GM21528 (cell line): ENCODE results near the gene PER1.
A peak's percentile ranks its signal among the peaks of the same experiment; 100 is the strongest.

Experiments
- ATAC-seq: cut with Tn5 transposase; IDR thresholded peaks from one replicate; pipeline ENCODE4 v1.9.1; 2021; ENCODE audit warnings: mild to moderate bottlenecking, moderate library complexity; ENCODE audit not compliant: unreplicated experiment, low FRiP score

The PER1 gene

DNA sequence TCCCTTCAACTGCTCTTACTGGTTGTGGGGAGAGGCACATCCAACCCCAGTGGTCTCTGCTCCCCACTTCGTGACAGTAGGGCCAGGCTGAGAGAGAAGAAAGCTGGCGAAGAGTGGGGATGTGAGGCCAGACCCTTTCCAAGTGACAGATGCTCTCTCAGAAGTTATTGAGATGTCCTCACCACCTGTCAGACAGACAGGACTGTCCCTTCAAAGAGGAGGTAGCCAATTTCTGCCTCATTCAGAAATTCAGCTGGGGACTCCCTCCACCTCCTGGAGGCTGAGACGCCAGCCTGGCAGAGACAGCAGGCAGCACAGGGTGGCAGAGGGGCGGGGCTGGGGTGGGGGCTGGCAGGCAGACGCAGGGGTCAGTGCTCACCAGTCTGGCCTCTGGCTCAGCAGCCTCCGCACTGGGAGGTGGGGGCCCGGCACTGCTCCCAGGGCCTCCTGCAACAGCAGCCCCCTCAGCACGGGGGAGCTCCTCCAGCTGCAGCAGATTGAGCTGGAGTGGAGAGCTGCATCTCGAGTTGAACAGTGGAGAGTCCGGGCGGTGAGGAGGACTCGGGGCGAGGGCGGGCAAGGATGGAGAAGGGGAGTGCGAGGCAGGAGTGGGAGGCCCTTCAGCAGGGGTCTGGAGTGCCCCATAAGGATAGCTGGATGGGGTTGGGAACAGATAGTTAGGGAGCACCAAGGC, 9.2 kb downstream of the PER1 start:
- ATAC-seq = no peak

DNA sequence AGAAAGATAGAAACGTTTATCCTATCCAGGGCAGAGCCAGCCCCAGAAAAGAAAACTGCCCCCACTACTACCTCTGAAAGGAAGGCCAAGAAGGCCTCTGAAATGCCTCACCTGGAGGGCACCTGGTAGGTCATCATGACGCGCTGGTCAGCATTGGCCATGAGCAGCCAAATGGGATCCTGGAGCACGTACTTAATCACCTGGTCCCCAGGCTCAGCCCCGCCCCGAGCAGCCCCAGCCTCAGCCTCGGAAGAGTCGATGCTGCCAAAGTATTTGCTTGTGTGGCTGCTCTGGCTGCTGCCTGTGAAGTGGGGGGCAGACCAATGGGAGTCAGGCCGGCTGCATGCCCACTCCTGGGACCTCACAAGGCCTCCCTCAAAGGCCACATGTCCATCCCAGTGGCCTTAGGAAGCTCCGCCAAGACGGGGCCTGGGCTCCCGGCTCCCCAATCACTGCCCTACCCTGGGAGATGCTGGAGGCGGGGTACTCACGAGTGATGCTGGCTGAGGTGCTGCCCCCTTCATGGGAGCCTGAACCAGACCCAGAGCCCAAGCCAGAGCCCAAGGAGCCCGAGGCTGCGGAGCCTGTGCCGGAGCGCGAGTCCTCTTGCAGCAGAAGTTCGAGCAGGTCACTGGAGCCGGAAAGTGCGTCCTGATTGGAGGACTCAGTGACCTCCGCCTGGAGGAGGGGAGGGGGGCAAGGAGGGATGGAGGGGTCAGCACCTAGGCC, 9.9 kb downstream of the PER1 start:
- no peak for ATAC-seq

DNA sequence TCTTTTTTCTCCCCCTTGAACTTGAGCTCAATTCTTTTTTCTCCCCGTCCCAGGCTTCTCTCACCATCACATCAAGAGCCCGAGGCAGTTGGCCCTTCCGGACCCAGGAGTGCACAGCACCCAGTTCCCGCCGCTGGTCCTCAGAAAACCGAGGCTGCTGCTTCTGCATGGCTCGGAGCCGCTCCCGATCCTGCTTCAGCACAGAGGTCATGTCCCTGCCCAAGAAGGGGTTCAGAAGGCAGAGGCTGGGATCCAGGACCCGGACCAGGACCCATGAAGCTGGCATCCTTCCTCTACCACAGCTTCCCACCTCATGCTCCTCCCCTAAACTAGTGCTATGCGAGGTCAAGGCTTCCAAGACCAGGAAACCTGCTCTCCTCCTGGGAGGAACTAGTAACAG, 10.5 kb downstream of the PER1 start:
- ATAC-seq = no peak

DNA sequence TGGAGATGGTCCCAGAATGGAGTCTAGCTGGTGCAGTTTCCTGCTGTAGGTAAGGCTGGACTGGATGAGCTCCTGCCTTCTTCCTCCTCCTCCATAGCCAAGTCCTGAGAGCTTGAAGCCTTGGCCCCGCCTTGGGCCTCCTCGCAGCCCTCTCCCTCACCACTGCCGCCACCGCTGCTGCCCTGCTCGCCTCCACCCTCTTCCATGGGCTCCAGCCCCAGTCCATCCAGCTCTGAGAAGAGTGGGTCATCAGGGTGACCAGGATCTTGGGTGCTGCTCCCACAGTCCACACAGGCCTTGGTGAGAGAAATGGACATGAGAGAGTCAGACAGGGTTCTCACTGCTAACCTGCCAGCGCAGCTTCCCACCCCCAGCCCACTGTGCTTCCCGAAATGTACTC, 11.2 kb downstream of the PER1 start:
- ATAC-seq = no peak

DNA sequence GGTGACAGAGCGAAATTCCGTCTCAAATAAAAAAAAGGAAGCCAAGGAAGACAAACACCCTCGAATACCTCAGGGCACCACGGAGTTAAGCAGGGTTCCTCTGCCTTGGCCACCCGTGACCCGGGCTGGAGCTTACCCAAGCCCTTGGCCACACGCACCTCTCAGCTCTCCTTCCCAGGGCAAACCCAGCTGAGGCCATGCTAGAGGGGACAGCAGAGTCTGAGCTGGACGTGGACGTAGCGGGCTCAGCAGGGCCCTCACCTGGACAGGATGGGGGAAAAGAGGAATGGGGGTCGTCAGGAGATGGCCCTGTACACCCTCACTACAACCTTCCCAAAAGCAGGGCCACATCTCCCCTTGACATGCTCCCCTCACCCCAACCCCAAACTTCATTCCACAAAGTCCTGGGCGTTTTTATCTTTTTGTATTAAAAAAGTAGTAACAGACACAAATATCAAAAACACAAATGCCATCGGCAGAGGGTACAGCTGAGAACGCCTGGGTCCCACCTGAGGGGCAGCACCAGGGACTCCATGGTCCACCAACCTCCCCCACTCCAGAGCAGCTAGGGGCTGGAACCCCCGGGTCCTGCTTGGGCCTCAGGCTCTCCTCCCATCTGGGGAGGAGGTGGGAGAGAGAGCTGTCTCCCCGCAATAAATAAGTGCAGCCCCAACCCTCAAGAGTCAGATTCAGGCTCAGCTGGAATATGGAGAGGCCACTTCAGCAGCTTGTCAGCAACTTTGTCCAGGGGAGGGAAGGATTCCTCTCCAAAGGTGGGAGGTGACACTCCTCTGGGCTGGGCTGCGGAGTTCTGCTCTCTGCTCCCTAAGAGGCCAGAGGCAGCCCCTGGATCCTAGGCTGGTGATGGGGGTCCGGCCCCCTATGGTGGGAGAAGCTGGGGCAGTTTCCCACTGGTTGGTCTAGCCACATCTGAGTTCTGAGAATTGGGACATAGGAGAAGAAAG, 11.9 kb downstream of the PER1 start:
- no peak for ATAC-seq

DNA sequence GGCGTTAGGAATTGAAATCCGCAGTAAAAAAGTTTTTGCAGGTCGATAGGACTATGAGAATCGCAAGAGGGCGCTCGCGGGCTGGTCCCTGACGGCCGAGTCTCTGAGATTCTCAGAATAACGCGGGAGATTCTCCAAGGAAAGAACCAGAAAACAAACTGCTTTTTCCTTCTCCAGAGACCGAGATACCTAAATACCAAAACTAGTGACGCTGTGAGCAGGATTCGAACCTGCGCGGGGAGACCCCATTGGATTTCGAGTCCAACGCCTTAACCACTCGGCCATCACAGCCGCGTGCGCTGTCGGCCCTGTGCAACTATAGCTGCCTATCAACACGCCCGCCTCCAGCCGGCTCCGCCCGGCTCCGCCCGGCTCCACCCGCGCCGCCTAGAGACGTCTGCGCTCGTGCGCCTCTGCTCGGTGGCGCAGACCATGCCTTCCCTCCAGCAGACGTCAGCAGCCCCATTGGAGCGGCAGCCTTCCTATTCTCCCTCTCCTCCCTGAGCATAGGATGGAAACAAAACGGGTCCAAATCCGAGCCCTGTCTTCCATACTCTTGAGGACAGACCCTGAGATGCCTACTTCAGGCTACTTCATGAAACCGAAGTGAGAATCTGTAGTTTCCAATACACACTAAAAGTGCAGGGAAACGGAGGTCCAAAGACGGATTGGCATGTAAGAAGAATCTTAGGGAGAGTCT, 13.4 kb downstream of the PER1 start:
- ATAC-seq = peak; percentile 69

DNA sequence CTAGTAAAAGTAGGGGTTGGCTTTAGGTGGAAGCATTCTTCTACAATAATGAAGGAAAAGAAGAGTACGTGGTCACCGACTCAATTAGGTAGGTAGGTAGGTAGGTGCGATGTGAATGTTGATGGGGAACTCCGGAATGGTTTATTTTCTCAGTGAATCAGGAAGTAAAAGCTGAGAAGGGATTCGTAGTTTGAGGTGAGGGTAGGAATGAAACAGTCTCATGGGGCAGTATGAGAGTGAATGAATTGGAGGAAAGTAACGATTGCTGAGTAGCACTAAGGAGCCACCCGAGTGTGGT, 13.9 kb downstream of the PER1 start:
- no peak for ATAC-seq

DNA sequence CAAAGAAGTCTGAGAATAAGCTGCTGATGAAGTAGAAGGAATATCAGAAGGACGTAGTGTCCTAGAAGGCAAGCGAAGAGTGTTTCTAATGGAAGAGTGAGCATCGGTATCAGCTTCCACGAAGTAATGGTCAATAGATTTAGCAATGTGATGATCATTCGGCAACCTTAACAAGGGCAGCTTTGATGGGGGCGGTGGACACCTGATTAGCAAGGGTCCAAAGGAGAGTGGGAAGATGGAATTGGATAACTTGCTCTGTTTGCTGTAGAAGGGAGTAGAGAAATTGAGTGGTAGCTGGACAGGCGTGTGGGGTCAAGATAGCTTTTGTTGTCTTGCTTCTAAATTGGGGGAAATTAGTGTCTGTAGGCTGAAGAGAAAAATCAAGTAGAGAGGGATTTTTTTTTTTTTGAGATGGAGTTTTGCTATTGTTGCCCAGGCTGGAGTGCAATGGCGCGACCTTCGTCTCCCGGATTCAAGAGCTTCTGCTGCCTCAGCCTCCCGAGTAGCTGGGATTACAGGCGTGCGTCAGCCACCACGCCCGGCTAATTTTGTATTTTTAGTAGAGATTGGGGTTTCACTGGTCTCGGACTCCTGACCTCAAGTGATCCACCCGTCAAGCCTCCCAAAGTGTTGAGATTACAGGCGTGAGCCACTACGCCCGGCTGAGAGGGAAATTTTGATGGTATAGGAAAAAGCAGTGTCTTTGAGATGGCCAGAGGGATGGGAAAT, 14.4 kb downstream of the PER1 start:
- ATAC-seq = no peak

DNA sequence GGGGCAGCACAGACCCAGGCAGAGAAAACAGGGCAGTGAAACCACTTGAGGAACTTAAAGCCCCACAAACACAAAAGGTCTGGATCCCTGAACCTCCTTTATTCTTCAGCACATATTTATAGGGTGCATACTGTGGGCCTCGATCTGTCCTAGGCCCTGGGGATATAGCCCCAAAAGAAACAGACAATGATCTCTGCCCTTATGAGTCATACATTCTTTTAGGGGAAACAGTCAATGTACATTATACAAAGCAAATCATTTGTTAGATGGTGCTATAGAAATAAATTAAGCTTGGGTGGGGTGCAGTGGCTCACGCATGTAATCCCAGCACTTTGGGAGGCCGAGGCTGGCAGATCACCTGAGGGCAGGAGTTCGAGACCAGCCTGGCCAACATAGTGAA, 18.3 kb downstream of the PER1 start:
- no peak for ATAC-seq

DNA sequence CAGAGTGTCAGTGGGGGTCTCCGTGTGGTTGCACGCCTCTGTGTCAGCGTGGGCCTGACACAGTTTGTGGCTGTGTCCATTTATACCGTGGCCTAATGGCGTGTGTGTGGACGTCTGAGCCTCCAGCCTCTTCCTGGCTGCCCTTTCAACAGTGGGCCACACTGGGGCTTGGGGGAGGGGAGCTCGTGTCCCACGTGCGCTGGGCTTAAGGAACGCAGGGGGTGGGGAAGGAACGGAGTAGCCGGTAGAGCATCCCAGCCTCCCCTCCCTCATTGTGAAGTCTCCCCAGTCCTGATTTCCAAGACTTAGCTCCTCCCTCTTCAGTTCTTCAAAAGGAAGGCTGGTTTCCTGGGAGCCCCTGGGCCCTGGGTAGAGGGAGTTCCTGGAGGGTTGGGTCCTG, 18.8 kb downstream of the PER1 start:
- no peak for ATAC-seq

DNA sequence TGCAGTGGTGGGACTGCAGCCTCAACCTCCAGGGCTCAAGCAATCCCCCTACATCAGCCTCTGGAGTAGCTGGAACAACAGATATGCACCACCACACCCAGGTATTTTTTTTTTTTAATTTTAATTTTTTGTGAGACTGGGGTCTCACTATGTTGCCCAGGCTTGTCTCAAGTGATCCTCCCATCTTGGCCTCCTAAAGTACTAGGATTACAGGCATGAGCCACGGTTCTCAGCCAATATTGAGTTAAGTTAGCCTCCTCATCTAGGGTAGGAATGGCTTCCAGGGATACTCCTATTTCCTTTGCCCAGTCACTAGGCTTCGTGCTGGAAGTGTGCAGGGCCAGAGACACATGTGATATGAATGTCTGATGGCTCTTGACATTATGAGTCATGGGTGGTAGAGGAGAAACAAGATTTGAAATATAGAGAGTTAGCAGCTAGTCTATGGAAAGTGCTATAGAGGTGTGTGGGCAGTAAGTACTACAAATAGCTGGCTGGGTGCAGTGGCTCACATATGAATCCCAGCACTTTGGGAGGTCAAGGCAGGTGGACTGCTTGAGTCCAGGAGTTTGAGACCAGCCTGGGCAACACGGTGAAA, 20.3 kb downstream of the PER1 start:
- no peak for ATAC-seq

DNA sequence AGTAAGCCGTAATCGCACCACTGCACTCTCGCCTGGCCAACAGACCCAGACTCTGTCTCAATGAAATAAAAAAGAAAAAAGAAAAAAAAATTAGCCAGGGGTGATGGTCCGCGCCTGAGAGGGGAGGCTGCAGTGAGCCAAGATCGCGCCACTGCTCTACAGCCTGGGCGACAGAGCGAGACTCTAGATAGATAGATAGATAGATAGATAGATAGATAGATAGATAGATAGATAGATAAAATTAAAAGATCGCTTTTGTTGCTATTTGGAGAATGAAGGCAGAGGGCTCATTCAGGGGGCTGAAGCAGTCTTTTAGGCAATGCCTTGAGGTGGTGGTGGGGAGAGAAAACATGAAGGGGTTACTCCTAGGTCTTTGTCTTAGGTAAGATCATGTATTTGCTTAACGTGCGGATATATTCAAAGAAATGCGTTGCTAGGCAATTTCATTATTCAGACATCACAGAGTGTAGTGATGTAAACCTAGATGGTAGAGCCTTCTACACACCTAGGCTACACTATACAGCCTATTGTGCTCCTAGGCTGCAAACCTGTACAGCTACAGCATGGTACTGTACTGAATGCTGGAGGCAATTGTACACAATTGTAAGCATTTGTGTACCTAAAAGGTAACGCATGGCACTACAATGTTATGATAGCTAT, 23.9 kb downstream of the PER1 start:
- ATAC-seq = no peak

DNA sequence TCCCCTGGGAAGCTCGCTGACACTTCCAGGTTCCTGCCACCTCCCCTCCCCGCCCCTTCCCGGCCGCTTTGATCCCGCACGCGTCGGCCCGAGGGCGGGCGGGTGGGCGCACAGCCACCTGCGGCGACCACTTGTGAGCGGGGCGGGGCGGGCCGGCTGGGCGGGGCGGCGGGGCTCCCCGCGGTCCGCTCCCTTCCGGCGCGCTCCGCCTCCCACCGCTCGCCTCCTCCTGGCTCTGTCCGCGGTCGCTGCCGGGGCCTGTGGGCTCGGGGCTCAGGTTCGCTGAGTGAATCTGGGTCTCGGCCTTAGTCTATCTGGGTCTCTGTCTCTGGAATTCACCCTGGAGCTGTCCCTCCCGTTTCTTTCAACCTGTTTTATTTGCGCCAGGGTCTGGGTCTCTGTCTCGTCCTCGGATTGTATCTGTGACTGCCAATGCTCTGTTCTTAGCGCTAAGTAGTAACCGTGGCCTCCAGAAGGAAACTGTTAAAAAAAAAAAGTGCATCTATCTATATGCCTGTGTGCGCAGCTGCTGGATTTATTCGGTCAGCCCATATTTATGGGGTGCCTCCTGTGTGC, 25.6 kb downstream of the PER1 start:
- no peak for ATAC-seq

DNA sequence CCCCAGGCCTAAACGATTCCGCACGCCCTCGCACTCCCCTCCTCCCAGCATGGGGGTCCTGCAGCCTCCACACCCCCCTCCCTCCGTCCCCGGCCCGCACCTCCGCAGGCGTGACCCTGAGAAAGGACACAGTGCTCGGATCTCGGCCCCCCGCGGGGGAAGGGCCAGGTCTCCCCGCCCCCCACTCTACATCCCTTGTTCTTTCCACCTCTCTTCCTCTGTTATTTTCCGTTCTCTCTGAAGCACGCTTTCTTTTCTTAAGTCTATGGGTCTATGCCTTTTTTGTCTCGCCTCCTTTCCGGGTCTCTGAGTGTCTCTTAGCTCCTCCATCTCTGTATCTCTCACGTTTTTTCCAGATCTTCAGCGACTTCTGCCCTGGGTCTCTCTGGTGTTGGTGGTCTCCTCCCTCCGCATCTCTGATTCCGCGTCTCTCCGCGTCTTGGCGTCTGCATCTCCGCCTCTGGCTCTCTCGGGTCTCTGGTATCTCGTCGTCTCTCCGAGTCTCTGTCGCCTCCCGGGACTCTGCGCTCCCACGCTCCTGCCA, 26.2 kb downstream of the PER1 start:
- ATAC-seq = no peak

DNA sequence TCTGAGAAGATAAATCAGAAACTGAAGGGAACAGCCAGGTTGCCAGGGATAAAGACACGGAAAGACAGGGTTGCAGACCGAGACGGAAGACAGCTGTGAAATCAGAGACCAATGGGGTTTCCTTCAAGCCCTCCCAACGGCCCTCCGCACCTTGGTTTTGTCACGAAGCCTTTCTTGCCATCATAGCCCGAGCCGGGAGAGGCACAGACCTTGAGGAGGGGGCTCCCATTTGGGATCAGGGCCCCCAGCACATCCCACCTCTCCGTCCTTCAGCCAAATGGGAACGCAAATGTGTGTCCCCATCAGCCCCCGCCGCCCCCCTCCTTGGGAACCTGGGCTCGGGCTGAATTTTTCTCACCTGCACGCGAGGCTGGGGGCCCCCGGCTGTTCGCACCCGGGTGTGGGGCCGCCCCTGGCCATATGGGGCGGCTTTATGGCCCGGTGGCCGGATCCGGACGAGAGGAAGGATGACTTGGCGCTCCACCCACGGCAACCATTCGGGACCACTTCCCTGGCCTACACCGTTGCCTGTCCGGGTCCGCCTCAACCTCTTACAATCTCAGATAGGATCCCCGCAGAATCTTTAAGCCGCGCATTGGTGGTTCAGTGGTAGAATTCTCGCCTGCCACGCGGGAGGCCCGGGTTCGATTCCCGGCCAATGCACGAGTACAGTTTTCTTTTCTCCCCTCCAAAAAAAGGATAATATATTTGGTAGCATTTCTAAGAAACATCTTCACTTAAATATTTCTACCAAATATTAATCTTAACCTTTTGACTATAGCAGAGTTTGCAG, 26.9 kb downstream of the PER1 start:
- ATAC-seq = no peak

DNA sequence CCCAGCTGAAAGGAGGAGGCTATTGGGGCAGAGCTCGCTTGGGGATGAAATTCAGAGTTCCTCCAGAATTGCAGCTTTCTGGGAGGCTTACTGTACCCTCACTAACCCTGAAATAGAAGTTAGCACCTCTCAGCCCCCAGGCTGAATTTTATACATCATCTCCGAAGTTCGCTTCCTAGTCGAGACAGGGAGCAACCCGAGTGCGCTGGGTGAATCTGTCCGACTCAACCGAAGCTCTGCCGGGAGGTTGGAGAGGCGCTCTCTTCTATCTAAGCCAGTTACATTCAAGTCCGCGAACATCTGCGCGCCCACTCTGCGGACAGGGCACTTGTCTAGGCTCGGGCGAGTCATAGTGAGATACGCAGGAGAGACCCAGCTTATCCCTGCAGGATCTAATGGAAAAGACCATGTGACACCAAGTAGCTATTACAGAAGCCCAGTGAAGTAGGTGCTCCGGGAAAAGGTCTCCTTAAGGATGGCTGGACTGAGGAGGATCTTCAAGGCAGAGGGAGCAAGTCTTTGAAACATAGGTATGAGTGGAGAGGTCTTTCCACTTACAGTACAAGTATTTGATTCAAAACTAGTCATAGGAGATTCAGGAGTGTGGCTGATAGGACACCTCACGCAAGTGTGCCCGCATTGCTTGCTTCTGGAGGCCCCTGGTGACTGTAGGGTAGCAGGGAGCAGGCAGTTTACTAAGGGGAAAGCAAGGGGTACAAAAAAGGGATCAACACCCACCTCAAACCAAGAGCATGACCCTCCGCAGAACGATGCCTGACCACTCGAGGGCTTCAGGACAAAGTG, 27.7 kb downstream of the PER1 start:
- ATAC-seq = no peak
